ENCODE results near the gene GLB1L2. TPM values are rescaled to one million over a fixed set of nuclear protein-coding genes. Genes with fewer than 3 reads are reported as not detected.

The GLB1L2 gene
- total and polyA plus RNA-seq, 2 of the 13 experiments (the other 11 are each of a cell fraction or from before 2014, with no cell fraction given): 0.59 to 0.69 TPM

- FAIRE-seq: no peak
- 34% methylated on average over 13 of the region's 15 CpGs for WGBS (ENCODE audit: low lambda C conversion rate)
- POLR2A ChIA-PET: no interaction called here
- Histone ChIP-seq H3K4me1 (ENCODE audit: insufficient read depth, low read length) (no peaks in the 10 kb centered on the region), H3K27me3 (ENCODE audit: control insufficient read depth in 1 of 2, insufficient read depth in 2 of 2, low read length in 2 of 2) (peaks cover 6 to 56% of the 10 kb centered on the region in 2 experiments; a peak in 4 of 5 replicates), H3K27ac (ENCODE audit: extremely low read length, insufficient read depth, low read length) (no peak overlapping the region), H3K36me3 (replicated peaks in 1 of 2; ENCODE audit: control insufficient read depth in 1 of 2, insufficient read depth in 2 of 2, low read length in 2 of 2) (no peaks in the 10 kb centered on the region), H3K9ac (ENCODE audit: insufficient read depth, low read depth, low read length) (no peak overlapping the region), H3K4me3 (replicated peaks in 1 of 3; ENCODE audit: insufficient read depth in 1 of 3, low read depth in 2 of 3, low read length in 3 of 3) (no peak overlapping the region), H3K4me2 (ENCODE audit: low read depth, low read length) (no peak overlapping the region), H3K9me3 (ENCODE audit: low read length) (no peaks in the 10 kb centered on the region), H2AFZ (ENCODE audit: low read length) (no peak overlapping the region), H4K20me1 (ENCODE audit: insufficient read depth, low read length) (no peaks in the 10 kb centered on the region), H3K79me2 (ENCODE audit: insufficient read depth, low read length) (no peaks in the 10 kb centered on the region)
- CTCF ChIA-PET (ENCODE audit: low intra/inter-chr PET ratio, low total read pairs): no interaction called here
- no TSS peak for BruUV-seq (replicated peaks)
- intact Hi-C loops (cut with micrococcal nuclease; ENCODE audit: unreplicated experiment) (no loop called here), in situ Hi-C loops (cut with HindIII; ENCODE audit: extremely low pct_ligation_motif_present, low pct_unique_long_range_greater_than_20kb) (no loop called here)
- no peak for ATAC-seq
- no peak for DNase-seq (ENCODE audit: low spot score)
- no peak for TF ChIP-seq ATF2 (CRISPR knock-in tag; IDR thresholded peaks at IDR 0.05)
- no peak for TF ChIP-seq KDM1A (CRISPR knock-in tag; IDR thresholded peaks at IDR 0.05)
- no peak for TF ChIP-seq MED8 (CRISPR knock-in tag; IDR thresholded peaks at IDR 0.05; ENCODE audit: insufficient replicate concordance)
- TF ChIP-seq HNRNPK (IDR thresholded peaks at IDR 0.05; ENCODE audit: low read depth, low read length, poor library complexity, severe bottlenecking): no peak
- no peak for TF ChIP-seq ZNF678 (CRISPR knock-in tag; IDR thresholded peaks at IDR 0.05)
- no peak for TF ChIP-seq REL (CRISPR knock-in tag; conservative IDR thresholded peaks at IDR 0.05)
- no peak for TF ChIP-seq MTA1 (CRISPR knock-in tag; IDR thresholded peaks at IDR 0.05; ENCODE audit: borderline replicate concordance)
- no peak for TF ChIP-seq ZNF18 (CRISPR knock-in tag; IDR thresholded peaks at IDR 0.05; ENCODE audit: insufficient replicate concordance)
- no peak for TF ChIP-seq ZNF800 (CRISPR knock-in tag; IDR thresholded peaks at IDR 0.05)
- no peak for TF ChIP-seq ATF6 (CRISPR knock-in tag; conservative IDR thresholded peaks at IDR 0.05)
- TF ChIP-seq ZNF597 (CRISPR knock-in tag; IDR thresholded peaks at IDR 0.05): no peak
- TF ChIP-seq MNT (IDR thresholded peaks at IDR 0.05): no peak
- TF ChIP-seq ZNF747 (CRISPR knock-in tag; IDR thresholded peaks at IDR 0.05; ENCODE audit: borderline replicate concordance): no peak
Observed at GRCh38 chr11:134409552-134410429, 78.0 kb downstream of the GLB1L2 start.
